OCI-LY7 (cell line): ENCODE measurements around the gene RNF8.

Experiments
- CTCF ChIP-seq: fragments of 200-600 bp; sonication (generic); conservative IDR thresholded peaks from 2 replicates; pipeline ENCODE4 v1.5.1; 2014; ENCODE audit warnings: mild to moderate bottlenecking, antibody characterized with exemption, low read length, moderate library complexity, mixed read lengths
- EZH2phosphoT487 ChIP-seq: fragments of 200-600 bp; sonication (generic); IDR thresholded peaks from 2 replicates; pipeline ENCODE4 v1.6.1; 2018; ENCODE audit warnings: low read depth, borderline replicate concordance, mild to moderate bottlenecking, mixed run types, antibody characterized with exemption, low read length, moderate library complexity, mixed read lengths

- TF ChIP-seq CTCF (no peak), EZH2phosphoT487 (no peak)
Observed at GRCh38 chr6:37399795-37400490, 46.2 kb downstream of the RNF8 start.
